HG02571 (cell line): ENCODE data around the gene GPR183.

ENCODE experiments used
- ATAC-seq: cut with Tn5 transposase; IDR thresholded peaks from one replicate; pipeline ENCODE4 v1.9.1; 2021; ENCODE audit warnings: mild to moderate bottlenecking, moderate library complexity; ENCODE audit not compliant: unreplicated experiment

The GPR183 gene

DNA sequence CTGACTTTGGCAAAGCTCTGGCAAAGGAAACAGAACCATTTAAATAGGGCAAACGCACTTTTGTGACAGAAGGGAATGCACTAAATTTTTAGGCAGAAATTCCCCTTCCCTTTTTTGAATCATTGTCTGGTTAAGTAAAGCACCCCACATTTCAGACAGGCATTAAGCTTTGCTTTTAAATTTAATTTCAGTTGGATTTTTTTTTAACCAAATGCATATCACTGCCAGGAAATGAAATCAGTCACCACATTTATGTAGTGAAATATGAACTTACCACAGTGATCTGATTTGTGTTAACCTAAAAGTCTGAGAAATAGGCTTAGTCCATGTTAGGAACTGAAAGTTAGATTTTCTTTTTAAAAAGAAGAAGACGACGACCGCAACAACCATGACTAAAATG is 10.8 kb downstream of the GPR183 start:
- no peak for ATAC-seq

DNA sequence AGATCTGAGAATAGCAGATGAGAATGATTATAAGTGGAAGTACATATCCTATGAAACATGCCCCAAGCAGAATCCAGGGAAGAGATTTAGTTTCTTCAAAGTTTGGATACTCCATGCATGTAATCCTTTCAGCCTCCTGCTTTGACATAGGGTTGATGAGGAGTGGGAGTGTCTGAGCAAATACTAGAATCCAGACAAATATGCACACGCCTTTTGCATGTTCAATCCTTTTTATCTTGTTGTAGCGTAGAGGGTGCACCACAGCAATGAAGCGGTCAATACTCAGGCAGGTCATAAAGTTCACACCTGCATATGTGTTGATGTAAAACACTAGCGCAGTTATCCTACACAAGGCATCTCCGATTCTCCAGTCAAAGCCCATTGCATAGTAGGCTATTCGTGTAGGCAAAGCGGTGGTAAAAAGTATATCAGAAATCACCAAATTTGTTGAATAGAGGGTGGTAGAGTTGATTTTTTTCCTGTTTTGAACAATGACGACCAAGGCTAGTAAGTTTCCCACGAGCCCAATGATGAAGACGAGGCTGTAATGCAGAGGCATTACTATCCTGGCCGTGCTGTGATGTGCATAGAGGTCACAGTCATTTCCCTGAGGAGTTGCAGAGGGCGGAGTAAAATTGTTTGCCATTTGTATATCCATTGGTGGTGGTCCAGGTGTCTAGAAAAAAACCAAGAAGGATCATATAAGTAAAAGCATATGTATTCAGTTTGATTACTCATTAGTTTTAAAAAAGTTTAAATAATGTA is 11.5 kb downstream of the GPR183 start:
- ATAC-seq: no peak

DNA sequence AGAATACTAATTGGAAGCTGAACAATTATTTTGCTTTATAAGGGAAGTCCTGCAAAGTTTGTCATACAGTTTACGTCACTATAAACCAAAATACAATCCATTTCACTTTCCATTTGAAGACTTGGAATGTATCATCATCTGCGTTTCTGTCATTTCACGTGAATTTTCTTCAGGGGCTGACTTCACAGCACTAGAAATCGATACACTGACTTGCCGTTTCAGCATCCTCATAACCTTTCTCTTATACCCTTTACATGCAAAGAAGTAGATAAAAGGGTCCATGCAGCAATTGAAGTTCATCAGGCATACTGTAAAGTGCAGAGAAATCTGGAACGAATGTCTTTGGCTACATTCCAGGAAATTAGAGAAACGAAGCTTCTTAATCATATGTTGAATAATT is 12.2 kb downstream of the GPR183 start:
- no peak for ATAC-seq

DNA sequence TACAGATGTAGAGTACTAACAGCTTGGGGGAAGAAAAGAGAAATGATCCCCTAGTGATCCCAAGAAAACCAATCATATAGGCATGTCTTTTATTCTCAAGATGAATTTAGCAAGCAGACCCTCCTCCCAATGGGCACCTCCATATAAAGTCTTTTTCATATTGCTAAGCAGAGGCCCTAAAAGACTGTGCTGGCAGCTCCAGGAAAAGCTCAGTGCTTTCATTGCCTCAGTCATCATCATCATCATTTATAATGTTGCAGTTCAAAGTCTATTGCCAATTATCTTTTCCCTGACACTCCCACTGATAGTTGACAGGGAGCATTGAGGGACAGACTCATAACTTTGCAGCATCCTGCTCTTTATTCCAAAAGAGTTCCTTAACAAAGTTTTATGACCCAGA is 13.0 kb downstream of the GPR183 start:
- no peak for ATAC-seq

DNA sequence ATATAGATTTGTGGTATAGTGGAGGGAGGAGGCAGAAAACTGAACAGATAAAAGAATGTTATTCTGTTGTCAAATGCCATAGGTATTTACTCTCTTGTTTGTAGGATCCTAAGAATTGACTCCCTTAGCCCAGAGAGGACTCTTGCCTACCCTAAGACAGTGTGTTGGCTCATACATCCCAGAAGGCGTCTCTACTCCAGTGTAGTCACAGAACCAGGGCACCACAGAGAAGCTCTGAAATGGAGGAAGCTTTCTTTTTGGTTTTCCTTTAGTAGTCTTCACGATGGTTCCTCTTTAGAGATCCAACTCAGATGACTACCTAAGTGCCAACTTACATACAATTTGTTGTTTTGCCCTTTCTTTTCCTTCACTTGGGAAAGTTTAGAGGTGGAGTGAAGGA is 14.0 kb downstream of the GPR183 start:
- ATAC-seq: no peak

DNA sequence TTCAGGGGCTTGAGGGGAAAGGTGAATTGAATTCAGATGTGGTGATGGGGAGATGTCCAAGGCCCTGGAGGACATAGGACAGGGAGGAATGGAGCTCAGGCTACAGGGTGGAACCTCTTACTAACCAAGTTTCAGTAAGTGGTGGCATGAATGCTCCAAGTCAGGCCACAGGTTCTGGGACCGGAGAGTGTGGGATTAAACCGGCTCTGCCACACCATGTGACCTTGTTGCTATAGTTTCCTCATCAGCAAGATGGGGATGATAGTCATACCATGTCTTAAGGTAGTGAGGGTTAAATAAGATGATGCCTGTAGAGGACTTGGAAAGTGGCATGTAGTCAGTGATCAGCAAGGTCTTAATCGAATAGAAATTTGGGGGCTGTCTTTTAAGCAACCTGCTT is 16.3 kb downstream of the GPR183 start:
- no peak for ATAC-seq

DNA sequence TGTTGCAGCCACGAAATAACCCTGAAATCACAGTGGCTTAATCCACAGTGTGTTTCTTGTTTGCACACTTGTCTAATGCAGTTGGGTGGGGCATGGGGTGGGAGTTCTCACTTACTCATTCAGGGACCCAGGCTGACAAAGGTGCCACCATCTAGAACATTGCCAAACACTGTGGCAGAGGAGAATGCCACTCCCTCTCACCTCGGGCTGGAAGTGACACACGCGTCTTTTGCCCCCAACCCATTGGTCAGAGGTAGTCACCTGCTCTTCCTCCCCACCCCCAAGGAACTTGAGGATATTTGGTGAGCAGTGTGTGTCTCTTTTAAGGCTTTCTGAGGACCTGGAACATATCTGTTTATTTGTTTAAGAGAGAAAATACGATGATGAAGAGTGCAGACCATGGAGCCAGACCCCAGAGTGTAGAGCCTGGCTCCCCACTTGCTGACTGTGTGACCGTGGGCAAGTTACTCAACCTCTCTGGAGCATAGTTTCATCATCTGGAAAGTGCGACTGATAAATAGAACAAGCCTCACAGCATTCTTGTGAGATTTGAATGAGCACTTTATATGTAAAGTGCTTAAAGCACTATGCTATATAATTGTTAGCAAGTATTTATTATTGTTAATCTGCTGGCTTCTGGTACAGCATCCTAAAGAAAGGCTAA is 17.4 kb downstream of the GPR183 start:
- ATAC-seq: no peak

DNA sequence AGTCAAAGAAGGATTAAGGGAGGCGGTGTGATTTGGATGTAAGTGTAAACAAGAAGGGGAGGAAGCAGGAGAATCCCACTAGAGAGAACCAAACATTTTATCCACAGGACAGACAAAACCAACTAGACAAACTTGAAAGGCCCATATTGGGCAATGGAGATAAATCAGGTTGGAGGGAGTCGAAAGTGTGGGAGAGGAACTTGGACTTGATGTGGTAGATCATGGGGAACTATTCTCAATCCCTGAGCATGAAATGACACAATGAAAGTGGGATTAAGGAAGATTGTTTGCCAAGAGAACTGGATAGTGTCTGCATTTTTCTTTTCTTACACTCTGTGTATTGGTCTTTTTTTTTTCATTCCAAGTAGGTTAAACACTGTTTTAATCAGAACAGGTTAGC is 17.9 kb downstream of the GPR183 start:
- ATAC-seq: no peak

DNA sequence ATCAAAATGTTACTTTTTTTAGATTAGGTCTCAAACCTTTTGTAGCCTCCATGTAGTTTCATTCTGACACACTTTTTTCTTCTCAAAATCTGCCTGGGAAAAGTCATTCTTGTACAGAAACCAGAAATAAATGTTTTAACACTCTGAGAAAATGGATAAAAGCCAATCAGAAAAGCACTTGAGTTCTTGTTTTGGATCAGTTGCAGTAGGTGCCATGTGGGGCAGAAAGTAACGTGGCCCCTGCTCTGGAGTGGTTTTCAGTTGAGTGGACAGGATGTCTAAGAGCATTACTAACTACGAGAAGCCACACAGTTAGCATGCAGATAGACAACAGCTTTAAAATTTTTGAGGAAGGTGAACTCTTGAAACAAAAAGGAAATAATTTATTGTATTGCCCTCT is 19.1 kb downstream of the GPR183 start:
- ATAC-seq: peak; percentile 78

DNA sequence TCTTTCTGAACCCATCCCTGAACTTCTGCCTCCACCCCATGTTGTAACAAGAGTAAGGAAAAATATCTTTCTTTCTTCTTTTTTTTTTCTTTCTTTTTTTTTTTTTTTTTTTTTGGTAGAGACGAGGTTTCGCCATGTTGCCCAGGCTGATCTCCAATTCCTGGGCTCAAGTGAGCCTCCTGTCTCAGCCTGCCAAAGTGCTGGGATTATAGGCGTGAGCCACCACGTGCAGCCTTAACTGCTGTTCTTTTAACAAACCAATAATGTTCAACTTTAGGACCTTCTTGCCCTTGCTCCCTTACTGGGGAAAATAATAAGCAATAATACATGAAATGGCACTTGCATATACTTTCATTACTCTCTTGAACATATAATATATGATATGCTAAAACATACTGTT is 19.6 kb downstream of the GPR183 start:
- no peak for ATAC-seq

DNA sequence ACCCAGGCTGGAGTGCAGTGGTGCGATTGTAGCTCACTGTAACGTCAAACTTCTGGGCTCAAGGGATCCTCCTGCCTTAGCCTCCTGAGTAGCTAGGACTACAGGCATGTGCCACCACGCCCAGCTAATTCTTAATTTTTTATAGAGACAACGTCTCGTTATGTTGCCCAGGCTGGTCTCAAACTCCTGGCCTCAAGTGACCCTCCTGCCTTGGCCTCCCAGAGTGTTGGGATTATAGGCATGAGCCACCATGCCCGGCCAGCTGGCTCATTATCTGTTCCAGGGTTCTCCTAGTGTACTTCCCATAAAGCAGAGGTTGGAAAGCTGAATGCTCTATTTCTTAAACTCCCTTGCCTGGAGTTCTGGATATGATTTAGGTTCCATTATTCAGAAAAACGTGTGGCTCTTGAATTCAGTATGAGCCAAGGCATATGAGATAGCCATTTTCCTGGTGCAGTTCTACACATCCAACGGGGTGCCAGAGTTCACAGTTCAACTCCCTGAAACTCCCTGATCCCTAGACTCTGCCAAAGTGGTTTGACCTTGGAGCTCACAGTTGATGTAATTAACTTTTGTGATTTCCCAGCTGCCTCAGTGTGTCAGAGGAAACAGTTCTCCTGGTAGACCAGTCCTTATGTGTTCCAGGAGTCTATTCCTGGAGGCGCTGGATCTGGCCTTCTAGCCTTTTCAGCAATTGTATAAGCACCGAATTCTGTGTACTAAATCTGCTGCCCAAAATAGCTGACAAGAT is 21.6 kb downstream of the GPR183 start:
- no peak for ATAC-seq

DNA sequence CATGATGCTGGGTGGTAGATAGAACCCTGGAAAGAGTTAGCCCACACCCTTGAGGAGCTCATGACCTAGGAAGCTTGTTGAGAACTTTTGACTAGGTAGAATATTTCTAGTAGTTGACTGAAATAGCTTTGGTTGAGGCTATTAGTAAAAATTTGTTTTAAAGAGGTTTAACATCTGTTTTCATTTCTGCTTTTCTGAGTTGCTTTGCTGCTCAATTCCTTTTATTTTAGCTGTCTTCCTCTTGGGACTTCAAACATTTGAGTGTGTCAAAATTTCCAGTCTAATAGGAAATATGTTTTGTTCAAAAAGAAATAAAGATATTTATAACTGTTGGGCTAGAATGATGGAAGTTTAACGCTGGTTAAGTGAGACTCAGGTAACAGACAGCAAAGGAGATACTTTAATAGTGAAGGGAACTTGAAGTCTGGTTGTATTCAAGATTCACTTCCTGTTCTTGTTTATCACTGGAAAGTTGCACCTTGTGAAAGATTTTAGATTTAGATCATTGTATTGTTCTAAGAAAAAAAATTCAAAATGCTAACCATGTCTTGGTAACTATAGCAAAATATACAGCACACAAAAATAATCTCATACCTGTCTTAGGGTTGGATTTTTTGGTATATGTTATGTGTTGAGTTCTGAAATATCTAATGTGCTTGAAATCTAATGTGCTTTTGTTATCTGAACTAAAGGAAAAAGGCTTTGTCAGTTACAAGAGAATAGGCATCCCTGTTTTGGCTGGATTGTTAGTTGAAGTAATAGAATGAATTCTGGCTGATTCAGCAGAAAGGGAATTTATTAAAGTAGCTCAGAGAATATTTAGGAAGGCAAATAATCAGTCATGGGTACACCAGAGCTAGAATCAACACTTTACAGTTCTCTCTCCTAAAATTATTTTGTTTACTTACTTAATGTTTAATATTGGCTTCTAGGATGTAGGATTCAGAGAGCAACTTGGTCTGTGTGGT is 24.7 kb downstream of the GPR183 start:
- ATAC-seq: peak; percentile 66

DNA sequence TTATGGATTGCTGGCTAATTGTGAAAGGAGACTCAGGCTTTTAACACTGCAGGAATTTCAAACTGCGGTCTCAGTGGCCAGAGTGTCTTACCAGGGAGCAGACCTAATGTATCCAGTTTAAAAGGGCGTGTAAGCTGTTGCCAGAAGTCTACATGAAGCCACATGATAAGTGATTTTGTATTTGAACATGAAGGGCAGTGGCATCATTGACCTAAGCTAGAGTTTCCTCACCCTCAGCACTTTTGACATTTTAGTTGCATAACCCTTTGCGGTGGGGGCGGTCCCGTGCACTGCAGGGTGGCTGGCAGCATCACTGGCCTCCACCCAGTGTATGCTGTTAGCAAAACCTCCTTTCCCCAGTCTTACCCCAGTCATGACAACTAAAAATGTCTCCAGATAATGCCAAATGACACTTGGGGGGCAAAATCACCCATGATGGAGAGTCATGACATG is 25.4 kb downstream of the GPR183 start:
- ATAC-seq: peak; percentile 75

DNA sequence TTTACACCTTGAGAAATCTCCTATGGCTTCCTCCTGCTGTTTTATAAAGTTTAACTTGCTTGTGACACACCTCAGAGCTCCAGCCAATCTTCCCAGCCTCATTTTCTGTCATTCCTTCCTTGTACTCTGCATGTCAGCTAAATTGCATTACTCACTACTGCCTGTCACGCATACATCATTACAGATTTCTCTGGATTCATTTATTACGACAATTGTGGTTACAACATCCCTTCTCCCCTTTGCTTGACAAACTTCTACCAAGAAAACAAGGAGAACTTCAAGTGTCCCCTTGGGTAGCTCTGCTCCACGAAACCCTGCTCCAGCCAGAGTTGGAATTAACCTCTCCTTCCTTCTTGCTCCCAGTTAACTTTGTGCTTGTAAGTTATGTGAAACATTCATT is 27.0 kb downstream of the GPR183 start:
- ATAC-seq: no peak

DNA sequence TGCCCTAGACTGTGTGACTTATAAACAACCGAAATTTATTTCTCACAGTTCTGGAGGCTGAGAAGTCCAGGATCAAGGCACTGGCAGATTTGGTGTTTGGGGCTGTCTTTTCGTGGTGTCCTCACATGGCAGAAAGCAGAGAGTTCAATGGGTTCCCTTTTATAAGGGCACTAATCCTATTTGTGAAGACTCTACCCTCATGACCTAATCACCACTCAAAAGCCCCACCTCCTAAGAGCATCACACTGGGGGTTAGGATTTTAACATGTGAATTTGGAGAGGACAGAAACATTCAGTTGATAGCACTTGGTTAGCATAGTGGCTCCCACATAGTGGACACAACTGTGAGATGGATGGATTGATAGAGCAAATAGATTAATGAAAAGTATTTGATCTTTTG is 27.6 kb downstream of the GPR183 start:
- no peak for ATAC-seq

DNA sequence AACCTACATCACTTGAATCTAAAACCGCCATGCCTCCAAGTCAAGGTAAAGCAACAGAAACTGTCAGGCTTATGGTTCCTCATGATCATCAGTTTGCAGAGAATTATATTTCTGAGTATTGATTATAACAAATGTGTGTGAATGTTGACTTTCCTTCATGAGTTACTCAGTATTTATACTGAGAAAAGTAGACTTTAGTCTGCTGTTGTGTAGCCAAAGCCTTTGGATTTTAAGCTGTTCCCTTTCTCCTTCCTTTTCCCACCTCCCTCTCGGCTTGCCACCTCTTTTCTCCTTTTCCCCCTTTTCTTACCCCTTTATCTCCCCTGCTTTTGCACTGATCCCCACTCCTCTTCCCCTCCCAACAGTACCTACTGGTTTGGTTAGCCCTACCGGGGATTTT is 28.4 kb downstream of the GPR183 start:
- no peak for ATAC-seq

DNA sequence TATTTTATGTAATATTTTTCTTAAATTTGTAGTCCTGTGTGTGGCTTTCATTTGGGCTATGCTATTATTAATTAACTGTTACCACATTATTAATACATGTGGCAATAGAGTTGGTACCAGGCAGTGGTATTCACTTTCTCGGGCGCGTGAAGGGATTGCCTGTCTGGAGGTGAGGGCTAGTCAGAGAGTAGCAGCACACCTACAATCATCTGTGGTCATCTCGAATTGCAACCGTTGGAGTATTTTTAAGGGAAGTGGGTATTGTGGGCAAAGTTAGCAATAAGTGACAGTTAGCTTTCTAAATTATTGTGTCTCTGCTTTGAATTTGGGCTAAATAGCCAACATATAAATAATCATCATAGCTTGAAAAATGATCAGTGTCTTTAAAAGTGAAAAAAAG is 29.0 kb downstream of the GPR183 start:
- no peak for ATAC-seq

DNA sequence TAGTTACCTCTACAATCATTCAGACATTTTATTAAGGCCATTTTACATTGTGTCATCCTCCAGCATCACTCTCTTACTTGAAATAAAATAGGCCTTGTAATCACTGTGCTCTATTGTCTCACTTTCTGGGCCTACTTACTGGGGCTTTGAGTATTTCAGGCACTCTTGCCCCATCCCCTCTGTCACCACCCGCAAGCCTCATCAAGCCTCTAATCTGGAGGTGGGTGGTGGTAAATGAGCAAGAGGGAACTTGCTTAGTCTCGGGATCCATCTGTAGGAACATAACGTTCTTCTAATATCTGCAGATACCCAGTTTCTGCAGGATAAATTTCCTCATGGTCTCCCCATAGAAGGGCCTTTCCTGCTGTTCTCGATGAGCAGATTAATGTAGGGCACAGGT is 29.6 kb downstream of the GPR183 start:
- ATAC-seq: no peak

DNA sequence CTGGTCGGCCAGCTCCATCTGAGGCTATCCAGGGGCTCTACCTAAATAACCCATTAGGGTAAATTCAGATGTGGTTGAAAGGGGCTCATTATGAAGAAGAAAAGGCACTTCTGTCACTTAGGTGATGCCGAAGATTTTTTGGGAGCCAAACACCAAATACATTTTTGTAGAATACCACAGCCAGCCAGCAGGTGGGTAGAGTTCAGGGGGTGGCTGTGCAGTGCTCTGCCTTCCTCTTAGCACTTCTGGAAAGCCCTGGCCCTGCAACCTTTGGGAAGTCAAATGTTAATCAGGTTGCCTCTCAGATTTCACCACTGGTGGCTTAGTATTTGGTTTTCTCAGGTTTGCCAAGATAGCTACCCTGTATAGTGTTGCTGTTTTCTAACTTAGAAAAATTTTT is 30.5 kb downstream of the GPR183 start:
- ATAC-seq: no peak

DNA sequence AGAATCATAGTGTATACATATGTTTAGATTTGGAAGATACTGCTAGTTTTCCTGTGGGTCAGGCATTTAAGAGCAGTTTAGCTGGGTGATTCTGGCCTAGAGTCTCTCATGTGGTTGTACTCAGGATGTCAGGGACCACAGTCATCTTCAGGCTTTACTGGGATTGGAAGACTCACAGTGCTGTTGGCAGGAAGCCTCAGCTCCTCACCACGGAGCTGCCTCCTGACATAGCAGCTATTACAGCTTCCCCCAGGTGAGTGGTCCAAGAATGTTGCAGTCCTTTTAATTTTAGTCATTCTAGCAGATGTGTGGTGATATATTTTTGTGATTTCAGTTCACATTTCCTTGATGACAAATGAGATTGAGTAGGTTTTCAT is 32.1 kb downstream of the GPR183 start:
- no peak for ATAC-seq

DNA sequence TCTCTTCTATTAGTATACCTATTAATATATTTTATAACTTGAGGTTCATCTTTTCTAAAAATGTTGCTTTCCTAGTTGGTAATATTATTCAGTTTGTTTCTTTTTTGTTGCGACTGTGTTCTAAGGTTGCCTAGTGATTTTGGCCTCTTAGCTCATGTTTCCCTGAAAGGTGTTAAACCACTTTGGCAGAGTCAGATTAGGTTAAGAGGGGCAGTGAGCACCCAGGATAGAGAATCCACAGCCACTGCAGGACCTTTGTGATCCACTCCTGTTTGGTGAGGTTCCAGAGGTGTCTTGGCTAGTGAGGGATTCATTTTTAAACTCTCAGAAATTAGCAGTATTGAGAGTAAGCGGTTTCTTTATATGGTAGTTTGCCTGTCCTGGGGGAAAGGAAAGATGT is 34.1 kb downstream of the GPR183 start:
- ATAC-seq: no peak
